Activated naive CD8-positive, alpha-beta T cell treated with anti-CD3 and anti-CD28 coated beads, Interleukin-2, amount 50 U/mL, for 24 hours (primary cell): ENCODE results near the gene SRGAP2B.
"Not testable (repeated sequence)": the region's sequence is repeated elsewhere in the genome, so short reads cannot be mapped to it uniquely, and the experiment has no call there.

Experiments
- ATAC-seq: fragments of 150-1000 bp; cut with Tn5 transposase; one replicate; pipeline ENCODE4 v1.10.0; 2021
- DNase-seq: peaks from one replicate; pipeline ENCODE4 v3.0.0; 2021
- H3K27ac Mint-ChIP-seq: one replicate; pipeline ENCODE4 v1.8.0; 2021; ENCODE audit warnings: mild to moderate bottlenecking, mixed read lengths
- H3K27me3 Mint-ChIP-seq: one replicate; pipeline ENCODE4 v1.8.0; 2021; ENCODE audit warnings: mixed read lengths
- H3K36me3 Mint-ChIP-seq: one replicate; pipeline ENCODE4 v1.8.0; 2021; ENCODE audit warnings: low read depth, mixed read lengths
- H3K4me1 Mint-ChIP-seq: one replicate; pipeline ENCODE4 v1.8.0; 2021; ENCODE audit warnings: mixed read lengths
- H3K4me3 Mint-ChIP-seq: one replicate; pipeline ENCODE4 v1.8.0; 2021; ENCODE audit warnings: mild to moderate bottlenecking, moderate library complexity, mixed read lengths
- H3K9me3 Mint-ChIP-seq: one replicate; pipeline ENCODE4 v1.8.0; 2021; ENCODE audit warnings: mixed read lengths

The SRGAP2B gene

GRCh38 chr1:145066486-145066885, 28.6 kb downstream of the SRGAP2B start:
- not testable (repeated sequence) for H3K4me1 Mint-ChIP-seq, H3K9me3 Mint-ChIP-seq, DNase-seq, H3K27ac Mint-ChIP-seq, H3K36me3 Mint-ChIP-seq, H3K4me3 Mint-ChIP-seq, H3K27me3 Mint-ChIP-seq, ATAC-seq

GRCh38 chr1:145065194-145065826, 29.8 kb downstream of the SRGAP2B start:
- ATAC-seq: peak; percentile 76
- H3K27me3 Mint-ChIP-seq, H3K4me3 Mint-ChIP-seq, H3K9me3 Mint-ChIP-seq, H3K4me1 Mint-ChIP-seq, DNase-seq, H3K36me3 Mint-ChIP-seq, H3K27ac Mint-ChIP-seq: not testable (repeated sequence)

- H3K4me3 Mint-ChIP-seq, H3K36me3 Mint-ChIP-seq, DNase-seq, H3K4me1 Mint-ChIP-seq, H3K27me3 Mint-ChIP-seq, H3K27ac Mint-ChIP-seq, H3K9me3 Mint-ChIP-seq: not testable (repeated sequence)
- ATAC-seq: peak; percentile 15
Observed at GRCh38 chr1:145063941-145064648, 31.0 kb downstream of the SRGAP2B start.

GRCh38 chr1:145063285-145063684, 31.8 kb downstream of the SRGAP2B start:
- H3K36me3 Mint-ChIP-seq, ATAC-seq, H3K4me3 Mint-ChIP-seq, H3K27me3 Mint-ChIP-seq, H3K4me1 Mint-ChIP-seq, H3K27ac Mint-ChIP-seq, DNase-seq, H3K9me3 Mint-ChIP-seq: not testable (repeated sequence)

GRCh38 chr1:145058184-145058583, 36.9 kb downstream of the SRGAP2B start:
- H3K4me3 Mint-ChIP-seq, H3K9me3 Mint-ChIP-seq, H3K27me3 Mint-ChIP-seq, H3K36me3 Mint-ChIP-seq, H3K27ac Mint-ChIP-seq, H3K4me1 Mint-ChIP-seq, DNase-seq: not testable (repeated sequence)
- peak; percentile 33 for ATAC-seq

- H3K27ac Mint-ChIP-seq, H3K4me3 Mint-ChIP-seq, H3K27me3 Mint-ChIP-seq, H3K36me3 Mint-ChIP-seq, DNase-seq, H3K9me3 Mint-ChIP-seq, H3K4me1 Mint-ChIP-seq: not testable (repeated sequence)
- peak; percentile 85 for ATAC-seq
Observed at GRCh38 chr1:145055217-145055760, 39.8 kb downstream of the SRGAP2B start.

- not testable (repeated sequence) for DNase-seq, ATAC-seq, H3K27me3 Mint-ChIP-seq, H3K4me1 Mint-ChIP-seq, H3K27ac Mint-ChIP-seq, H3K9me3 Mint-ChIP-seq, H3K4me3 Mint-ChIP-seq, H3K36me3 Mint-ChIP-seq
Observed at GRCh38 chr1:145053428-145053827, 41.7 kb downstream of the SRGAP2B start.

GRCh38 chr1:145052019-145052776, 42.9 kb downstream of the SRGAP2B start:
- not testable (repeated sequence) for H3K4me3 Mint-ChIP-seq, H3K27ac Mint-ChIP-seq, H3K4me1 Mint-ChIP-seq, ATAC-seq, DNase-seq, H3K9me3 Mint-ChIP-seq, H3K27me3 Mint-ChIP-seq, H3K36me3 Mint-ChIP-seq

GRCh38 chr1:145048181-145048856, 46.8 kb downstream of the SRGAP2B start:
- not testable (repeated sequence) for H3K4me3 Mint-ChIP-seq, H3K9me3 Mint-ChIP-seq, DNase-seq, H3K27ac Mint-ChIP-seq, H3K36me3 Mint-ChIP-seq, ATAC-seq, H3K4me1 Mint-ChIP-seq, H3K27me3 Mint-ChIP-seq

GRCh38 chr1:145047553-145047952, 47.6 kb downstream of the SRGAP2B start:
- H3K4me3 Mint-ChIP-seq, H3K27me3 Mint-ChIP-seq, DNase-seq, H3K4me1 Mint-ChIP-seq, H3K27ac Mint-ChIP-seq, H3K36me3 Mint-ChIP-seq, H3K9me3 Mint-ChIP-seq: not testable (repeated sequence)
- peak; percentile 92 for ATAC-seq

- H3K27ac Mint-ChIP-seq, H3K27me3 Mint-ChIP-seq, H3K9me3 Mint-ChIP-seq, H3K4me1 Mint-ChIP-seq, H3K4me3 Mint-ChIP-seq, ATAC-seq, DNase-seq, H3K36me3 Mint-ChIP-seq: not testable (repeated sequence)
Observed at GRCh38 chr1:145045571-145046273, 49.4 kb downstream of the SRGAP2B start.

- H3K9me3 Mint-ChIP-seq, DNase-seq, H3K27me3 Mint-ChIP-seq, H3K27ac Mint-ChIP-seq, H3K36me3 Mint-ChIP-seq, H3K4me3 Mint-ChIP-seq, H3K4me1 Mint-ChIP-seq: not testable (repeated sequence)
- peak; percentile 96 for ATAC-seq
Observed at GRCh38 chr1:145041519-145041918, 53.6 kb downstream of the SRGAP2B start.

- H3K4me3 Mint-ChIP-seq, H3K4me1 Mint-ChIP-seq, DNase-seq, ATAC-seq, H3K36me3 Mint-ChIP-seq, H3K9me3 Mint-ChIP-seq, H3K27me3 Mint-ChIP-seq, H3K27ac Mint-ChIP-seq: not testable (repeated sequence)
Observed at GRCh38 chr1:145036019-145036418, 59.1 kb downstream of the SRGAP2B start.

GRCh38 chr1:145033523-145033922, 61.6 kb downstream of the SRGAP2B start:
- not testable (repeated sequence) for DNase-seq, H3K9me3 Mint-ChIP-seq, H3K27me3 Mint-ChIP-seq, H3K4me3 Mint-ChIP-seq, H3K27ac Mint-ChIP-seq, H3K4me1 Mint-ChIP-seq, ATAC-seq, H3K36me3 Mint-ChIP-seq
